GM18868 (cell line): Measurements from ENCODE around the gene TAS2R19.
"Not testable (repeated sequence)": the region's sequence is repeated elsewhere in the genome, so short reads cannot be mapped to it uniquely, and the experiment has no call there.

Experiments used
- ATAC-seq: cut with Tn5 transposase; IDR thresholded peaks from one replicate; pipeline ENCODE4 v1.9.1; 2021; ENCODE audit warnings: mild to moderate bottlenecking, moderate library complexity; ENCODE audit not compliant: unreplicated experiment

TAS2R19 gene, protein sequence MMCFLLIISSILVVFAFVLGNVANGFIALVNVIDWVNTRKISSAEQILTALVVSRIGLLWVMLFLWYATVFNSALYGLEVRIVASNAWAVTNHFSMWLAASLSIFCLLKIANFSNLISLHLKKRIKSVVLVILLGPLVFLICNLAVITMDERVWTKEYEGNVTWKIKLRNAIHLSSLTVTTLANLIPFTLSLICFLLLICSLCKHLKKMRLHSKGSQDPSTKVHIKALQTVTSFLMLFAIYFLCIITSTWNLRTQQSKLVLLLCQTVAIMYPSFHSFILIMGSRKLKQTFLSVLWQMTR

GRCh38 chr12:11022520-11022919 lies at the start of gene TAS2R19:
TAS2R19 (minus strand) TSS chr12:11022620; CDS start chr12:11022571, 49 bp downstream.
- ATAC-seq = no peak

DNA sequence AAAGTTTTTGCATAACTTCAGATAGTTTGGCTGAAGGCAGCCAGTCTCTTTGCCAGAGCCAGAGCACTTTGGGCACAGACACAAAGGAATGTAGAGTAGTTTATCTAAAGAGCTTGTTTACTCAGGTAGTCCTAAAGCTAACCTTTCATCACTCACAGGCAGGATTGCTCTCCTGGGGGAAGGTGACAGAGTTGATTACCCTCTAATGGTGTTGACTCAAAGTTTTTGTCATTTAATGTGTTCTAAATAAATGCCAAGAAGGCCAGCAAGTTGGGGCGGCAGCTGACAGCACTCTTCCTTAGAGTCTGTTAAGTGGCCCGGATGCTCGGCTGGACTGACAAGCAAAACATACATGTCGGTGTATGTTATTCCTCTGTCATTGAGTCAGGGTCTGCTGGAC lies 49.0 kb upstream of the TAS2R19 start:
- ATAC-seq = no peak

DNA sequence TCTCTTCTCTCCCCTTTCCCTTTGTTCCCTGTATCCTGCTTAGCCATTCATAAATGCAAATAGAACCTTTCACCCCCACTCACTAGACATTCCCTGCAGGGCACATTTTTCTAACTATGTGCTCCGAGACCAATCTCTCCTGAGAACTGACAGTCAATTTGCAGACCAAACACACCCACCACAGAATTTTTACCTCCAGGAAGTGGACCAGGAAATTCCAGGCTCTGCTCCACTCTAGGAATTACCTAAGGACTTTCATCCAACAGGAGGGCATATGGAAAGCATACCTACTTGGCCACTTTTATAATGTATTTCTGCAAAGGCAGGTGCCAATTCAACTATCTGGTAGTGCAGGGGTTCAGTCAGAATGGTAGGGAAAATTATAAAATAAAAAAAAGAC lies 48.6 kb upstream of the TAS2R19 start:
- no peak for ATAC-seq

DNA sequence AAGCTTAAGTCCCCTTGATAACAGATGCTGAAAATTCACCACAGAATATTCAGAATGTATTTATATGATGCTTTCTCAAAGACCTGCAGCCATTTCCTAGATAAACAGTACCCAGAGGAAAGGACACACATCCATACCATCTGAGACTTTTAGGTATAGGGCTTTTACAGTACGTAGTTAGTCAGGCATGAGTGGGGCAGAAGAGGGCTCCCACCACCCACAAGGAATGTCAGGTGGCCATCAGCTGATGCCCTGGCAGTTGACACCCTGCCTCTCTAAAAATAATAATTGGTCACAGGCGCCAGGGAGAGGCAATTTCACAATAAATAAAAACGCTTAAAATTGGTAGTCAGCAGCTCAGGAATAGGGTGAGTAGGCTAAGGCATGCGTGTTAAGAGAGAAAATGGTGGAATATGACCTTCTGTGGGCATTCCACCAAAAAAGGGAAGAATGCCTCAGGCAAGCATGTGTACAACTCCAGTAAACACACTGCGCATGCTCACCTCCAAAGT lies 47.5 kb upstream of the TAS2R19 start:
- no peak for ATAC-seq

DNA sequence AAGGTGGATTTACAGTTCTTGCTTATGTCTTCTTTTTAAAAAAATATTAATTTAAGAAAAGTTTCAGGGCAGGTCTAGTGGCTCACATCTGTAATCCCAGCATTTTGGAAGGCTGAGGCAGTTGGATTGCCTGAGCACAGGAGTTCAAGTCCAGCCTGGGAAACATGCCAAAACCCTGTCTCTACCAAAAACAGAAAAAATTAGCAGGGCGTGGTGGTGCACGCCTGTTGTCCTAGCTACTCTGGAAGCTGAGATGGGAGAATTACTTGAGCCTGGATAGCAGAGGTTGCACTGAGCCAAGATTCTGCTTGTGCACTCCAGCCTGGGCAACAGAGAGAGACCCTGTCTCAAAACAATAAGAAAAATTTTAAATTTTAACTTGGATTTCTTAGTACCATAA lies 45.1 kb upstream of the TAS2R19 start:
- no peak for ATAC-seq

DNA sequence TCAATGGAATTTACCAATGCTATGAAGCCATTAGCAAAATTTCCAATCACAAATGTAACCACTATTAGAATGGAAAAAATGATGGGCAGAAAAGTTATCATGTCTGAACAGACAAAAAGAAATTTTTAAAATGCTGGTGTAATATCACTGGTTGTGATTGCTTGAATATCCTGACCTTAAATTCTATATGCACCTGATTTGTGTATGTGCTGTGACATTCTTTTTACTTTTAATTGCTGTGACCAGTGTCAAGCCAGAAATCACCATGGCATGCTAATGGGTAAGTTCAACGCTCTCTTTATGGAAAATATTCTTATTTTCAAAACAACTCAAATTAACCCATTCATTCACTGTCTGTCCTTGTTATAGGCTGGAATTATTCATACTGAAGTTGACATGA lies 39.8 kb upstream of the TAS2R19 start, which contains the start of gene TAS2R46:
TSS of gene TAS2R46 (minus strand) at position 101 of the 400 bp plus-strand sequence. CDS start at position 101, 0 bp downstream.
- ATAC-seq = not testable (repeated sequence)

GRCh38 chr12:11059784-11060183 lies 37.4 kb upstream of the TAS2R19 start:
- ATAC-seq = peak; percentile 45

DNA sequence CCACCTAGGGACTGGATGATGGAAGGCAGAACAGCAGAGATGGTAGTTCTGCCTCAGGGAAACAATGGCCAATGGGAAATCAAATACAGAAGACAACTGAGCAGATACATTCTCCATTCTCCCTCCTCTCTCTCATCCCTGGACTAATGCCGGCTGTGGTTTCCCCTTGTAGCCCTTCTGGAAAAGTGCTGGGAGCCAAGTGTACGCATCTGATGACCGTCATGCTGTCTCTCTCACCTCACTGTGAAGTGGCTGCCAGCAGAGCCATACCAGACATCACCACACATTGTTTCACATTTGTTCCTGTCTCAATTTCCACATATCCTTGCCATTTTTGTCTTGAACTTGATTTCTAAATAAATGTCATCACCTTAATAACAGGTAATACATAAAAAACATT lies 36.6 kb upstream of the TAS2R19 start:
- ATAC-seq = no peak

DNA sequence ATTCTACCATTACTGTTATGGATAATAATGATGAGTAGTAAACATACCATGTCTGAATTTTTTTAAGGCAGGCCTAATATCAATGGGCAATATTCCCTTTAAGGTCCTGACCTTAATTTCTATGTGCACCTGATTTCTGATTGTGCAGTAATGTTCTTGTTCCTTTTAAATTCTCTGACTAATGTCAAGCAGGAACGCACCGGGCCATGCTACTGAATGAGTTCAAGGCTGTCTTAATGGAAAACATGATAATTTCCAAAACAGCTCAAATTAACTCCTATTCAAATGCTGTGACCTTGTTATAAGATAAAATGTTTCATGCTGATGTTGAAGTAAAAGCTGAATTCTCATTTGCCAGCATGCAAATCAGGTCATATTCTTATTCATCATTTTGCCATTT lies 32.9 kb upstream of the TAS2R19 start:
- no peak for ATAC-seq

GRCh38 chr12:11049806-11050531 lies 27.5 kb upstream of the TAS2R19 start:
- not testable (repeated sequence) for ATAC-seq

DNA sequence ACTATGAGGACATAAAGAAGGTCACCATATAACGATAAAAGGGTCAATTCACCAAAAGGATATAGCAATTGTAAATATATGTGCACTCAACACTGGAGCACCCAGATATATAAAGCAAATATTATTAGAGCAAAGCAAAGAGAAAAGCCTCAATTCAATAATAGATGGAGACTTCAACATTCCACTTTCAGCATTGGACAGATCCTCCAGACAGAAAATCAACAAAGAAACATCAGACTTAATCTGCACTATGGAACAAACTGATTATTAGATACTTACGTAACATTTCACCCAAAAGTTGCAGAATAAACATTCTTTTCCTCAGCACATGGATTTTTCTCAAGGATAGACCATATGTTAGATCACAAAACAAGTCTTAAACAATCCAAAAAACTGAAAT lies 18.9 kb upstream of the TAS2R19 start:
- ATAC-seq = not testable (repeated sequence)

DNA sequence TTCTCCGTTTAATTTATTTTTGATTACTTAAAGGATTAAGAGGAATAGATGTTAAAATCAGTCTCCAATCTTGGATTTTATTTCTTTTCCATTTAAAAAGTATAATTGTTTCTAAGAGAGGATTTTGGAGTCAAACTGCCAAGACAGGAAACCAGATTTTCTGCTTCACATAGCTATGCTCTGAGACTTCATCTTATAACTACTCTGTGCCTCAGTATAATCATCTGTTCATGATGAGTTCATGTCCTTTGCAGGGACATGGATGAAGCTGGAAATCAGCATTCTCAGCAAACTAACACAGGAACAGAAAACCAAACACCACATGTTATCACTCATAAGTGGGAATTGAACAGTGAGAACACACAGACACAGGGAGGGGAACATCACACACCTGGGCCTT lies 17.7 kb upstream of the TAS2R19 start:
- no peak for ATAC-seq

DNA sequence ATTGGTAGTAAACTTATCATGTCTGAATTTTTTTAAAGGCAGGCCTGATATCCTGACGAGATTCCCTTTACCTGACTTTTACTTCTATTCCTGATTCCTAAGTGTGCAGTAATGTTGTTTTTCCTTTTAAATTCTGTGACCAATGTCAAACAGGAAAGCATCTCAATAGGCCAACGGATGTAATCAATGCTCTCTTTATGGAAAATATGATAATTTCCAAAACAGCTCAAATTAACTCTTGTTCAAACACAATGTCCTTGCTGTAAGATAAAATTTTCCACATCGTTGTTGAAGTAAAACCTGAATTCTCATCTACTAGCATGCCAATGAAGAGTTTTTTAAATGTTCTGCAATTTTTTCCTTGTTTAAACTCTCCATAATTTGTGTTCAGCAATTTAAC lies 16.8 kb upstream of the TAS2R19 start:
- ATAC-seq = no peak

DNA sequence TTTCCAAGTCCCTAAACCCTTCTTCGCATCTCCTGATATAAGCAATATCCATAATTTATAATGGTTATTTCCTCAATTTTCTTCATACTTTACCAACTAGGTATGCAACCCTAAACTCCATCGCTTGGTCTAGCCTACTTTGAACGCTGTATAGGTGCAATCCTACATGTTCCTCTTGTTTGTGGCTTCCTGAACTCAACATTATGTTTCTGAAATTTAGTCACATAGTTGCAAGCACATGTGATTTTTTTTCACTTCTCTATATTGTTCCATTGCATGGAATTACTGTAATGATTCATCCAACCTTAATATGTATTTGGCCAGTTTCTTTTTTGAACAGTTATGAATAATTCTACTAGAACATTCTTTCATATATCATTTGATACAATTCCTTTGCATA lies 11.5 kb upstream of the TAS2R19 start:
- ATAC-seq = peak; percentile 91

- ATAC-seq = no peak
Observed at GRCh38 chr12:11031307-11031706, 8.9 kb upstream of the TAS2R19 start, which contains the start of gene TAS2R31. TAS2R31 (minus strand) TSS chr12:11031407; CDS start chr12:11031335, 72 bp downstream.

DNA sequence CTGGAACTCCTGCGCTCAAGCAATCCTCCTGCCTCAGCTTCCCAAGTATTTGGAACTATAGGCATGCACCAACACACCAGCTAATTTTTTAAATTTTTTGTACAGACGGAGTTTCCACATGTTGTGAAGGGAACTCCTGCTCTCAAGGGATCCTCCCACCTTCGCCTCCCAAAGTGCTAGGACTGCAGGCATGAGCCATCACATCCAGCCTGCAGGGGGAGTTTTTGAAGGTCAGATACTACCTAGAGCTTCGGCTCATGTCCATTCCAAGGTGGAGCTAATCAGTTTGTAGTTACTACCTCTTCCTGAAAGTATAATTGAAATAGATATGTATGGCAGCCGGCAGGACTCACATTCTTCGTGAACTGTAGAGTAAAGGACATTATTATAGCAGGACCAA lies 3.7 kb upstream of the TAS2R19 start:
- ATAC-seq = no peak

- no peak for ATAC-seq
Observed at GRCh38 chr12:11023387-11023786, 967 bp upstream of the TAS2R19 start.

- ATAC-seq = no peak
Observed at GRCh38 chr12:11016937-11017336, 5.5 kb downstream of the TAS2R19 start.

- no peak for ATAC-seq
Observed at GRCh38 chr12:11015775-11016430, 6.5 kb downstream of the TAS2R19 start.

DNA sequence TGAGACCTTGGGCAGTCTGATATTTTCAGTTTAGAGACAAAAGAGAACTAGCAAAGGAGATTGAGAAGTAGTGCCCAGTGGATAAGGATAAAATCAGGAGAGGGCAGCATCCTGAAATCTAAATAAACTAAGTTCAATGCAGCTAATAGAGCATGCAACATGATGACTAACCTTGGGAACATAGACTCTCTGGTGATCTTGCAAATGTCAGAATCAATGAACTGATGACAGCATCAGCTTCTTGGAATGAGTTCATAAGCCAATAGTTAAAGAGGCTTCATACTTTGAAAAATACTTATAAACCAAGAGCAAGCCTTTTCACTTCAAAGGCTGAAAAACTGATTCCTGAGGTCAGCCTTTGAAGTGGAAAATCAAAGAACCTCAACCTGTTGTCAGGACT lies 8.2 kb downstream of the TAS2R19 start:
- ATAC-seq = no peak

GRCh38 chr12:11007608-11008007 lies 14.8 kb downstream of the TAS2R19 start:
- no peak for ATAC-seq
